Measurements from ENCODE around the gene MAP3K15. TPM values are rescaled to one million over a fixed set of nuclear protein-coding genes. Genes with fewer than 3 reads are reported as not detected.

The MAP3K15 gene
- total and polyA plus RNA-seq, 8 donors: 0.12 to 0.76 (median 0.33) TPM; not detected in 4

DNA sequence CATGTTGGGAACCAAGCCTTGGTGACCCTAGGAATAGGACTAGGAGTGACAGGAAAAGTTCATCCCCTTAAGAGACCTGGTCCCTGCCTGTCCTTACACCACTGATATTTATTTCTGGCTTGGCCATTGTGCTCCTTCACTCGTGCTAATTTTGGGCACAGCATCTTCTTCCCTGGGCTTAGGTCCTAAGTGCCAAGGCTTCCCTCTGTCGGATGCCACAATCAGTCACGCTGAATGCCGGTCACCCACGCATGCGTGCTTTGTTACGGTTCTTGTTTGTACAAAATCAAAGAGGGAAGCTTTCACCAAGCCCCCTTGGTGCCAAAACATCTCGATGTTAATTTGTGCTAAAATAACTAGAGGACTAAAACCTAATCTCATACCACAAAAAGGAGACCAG, 17.4 kb upstream of the MAP3K15 start:
- no peak overlapping the region for H3K4me3 ChIP-seq
- intact Hi-C loops (cut with DNase I; ENCODE audit: low total_unique reads): no loop called here
- peaks cover 0 to 3% (median 1%) of the 10 kb centered on the region in 4 donors for H3K36me3 ChIP-seq
- H3K27me3 ChIP-seq: no peaks in the 10 kb centered on the region
- no peak overlapping the region for H3K27ac ChIP-seq
- no peak for DNase-seq
- WGBS, 5 donors: 79 to 87% (median 81%) methylated on average over 8 of the region's 8 CpGs
- TF ChIP-seq EP300 (IDR thresholded peaks at IDR 0.05): no peak
- TF ChIP-seq CTCF (IDR thresholded peaks at IDR 0.05): no peak
- TF ChIP-seq POLR2AphosphoS5 (IDR thresholded peaks at IDR 0.05): no peak
- no peak for TF ChIP-seq POLR2A (IDR thresholded peaks at IDR 0.05)
- H3K9me3 ChIP-seq: no peaks in the 10 kb centered on the region
- no peaks in the 10 kb centered on the region for H3K4me1 ChIP-seq

DNA sequence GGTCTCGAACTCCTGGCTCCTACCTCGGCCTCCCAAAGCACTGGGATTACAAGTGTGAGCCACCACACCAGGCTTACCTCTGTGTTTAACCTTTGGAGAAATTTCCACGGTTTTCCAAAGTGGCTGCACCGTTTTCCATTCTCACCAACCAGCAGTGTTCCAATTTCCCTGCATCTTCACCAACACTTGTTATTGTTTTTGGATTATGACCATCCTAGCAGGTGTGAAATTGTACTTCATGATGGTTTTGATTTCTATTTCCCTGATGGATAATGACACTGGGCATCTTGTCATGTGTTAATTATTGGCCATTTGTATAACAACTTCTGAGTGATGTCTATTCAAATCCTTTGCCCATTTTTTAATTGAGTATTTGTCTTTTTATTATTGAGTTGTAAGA, 2.7 kb upstream of the MAP3K15 start:
- Histone ChIP-seq H3K4me1 (peaks cover 0 to 10% (median 9%) of the 10 kb centered on the region in 4 donors), H3K36me3 (no peaks in the 10 kb centered on the region), H3K27me3 (peaks cover 0 to 24% (median 10%) of the 10 kb centered on the region in 3 donors), H3K27ac (no peak overlapping the region), H3K9me3 (peaks cover 0 to 21% (median 5%) of the 10 kb centered on the region in 4 donors), H3K4me3 (no peak overlapping the region)
- no peak for DNase-seq
- TF ChIP-seq POLR2A (IDR thresholded peaks at IDR 0.05) (no peak), CTCF (IDR thresholded peaks at IDR 0.05) (no peak), EP300 (IDR thresholded peaks at IDR 0.05) (no peak)
- 61 to 89% (median 76%) methylated on average over 4 of the region's 4 CpGs for WGBS, 5 donors
- intact Hi-C loops (cut with DNase I; ENCODE audit: low total_unique reads): no loop called here

GRCh38 chrX:19515615-19516105, 352 bp upstream of the MAP3K15 start:
- DNase-seq: peak in 1 of 2 donors; percentile 3
- WGBS, 5 donors: 3 to 36% (median 7%) methylated on average over 17 to 23 of the region's 23 CpGs
- Histone ChIP-seq H3K27ac (no peak overlapping the region), H3K9me3 (peaks cover 0 to 19% (median 5%) of the 10 kb centered on the region in 4 donors), H3K4me3 (peak overlapping the region; percentile 37 to 53 (median 46)), H3K36me3 (no peaks in the 10 kb centered on the region), H3K27me3 (peaks cover 0 to 24% (median 10%) of the 10 kb centered on the region in 3 donors), H3K4me1 (peaks cover 0 to 10% (median 9%) of the 10 kb centered on the region in 4 donors)
- no peak for TF ChIP-seq POLR2AphosphoS5 (IDR thresholded peaks at IDR 0.05)
- TF ChIP-seq CTCF (IDR thresholded peaks at IDR 0.05): no peak
- TF ChIP-seq POLR2A (IDR thresholded peaks at IDR 0.05): no peak
- TF ChIP-seq EP300 (IDR thresholded peaks at IDR 0.05): no peak
- intact Hi-C loops (cut with DNase I; ENCODE audit: low total_unique reads): no loop called here

DNA sequence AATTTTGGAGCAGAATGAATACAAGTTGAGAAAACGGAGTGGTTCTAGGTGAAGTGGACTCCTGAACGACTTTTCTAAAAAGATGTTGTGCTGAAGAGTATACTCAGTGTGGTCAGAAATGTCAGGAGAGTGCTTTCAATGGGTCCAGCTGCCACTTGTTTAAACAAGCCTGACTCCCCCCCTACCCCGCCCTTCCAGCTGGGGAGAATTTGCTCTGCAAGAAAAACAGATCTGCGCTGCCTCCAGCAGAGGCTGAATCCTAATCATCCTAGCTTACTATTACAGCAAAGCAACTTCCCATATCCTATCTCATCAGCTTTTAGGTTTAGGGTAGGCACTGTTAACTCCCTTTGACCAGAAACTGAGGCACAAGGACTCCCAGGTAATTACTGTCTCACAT, 1.9 kb downstream of the MAP3K15 start:
- H3K27ac ChIP-seq: no peak overlapping the region
- WGBS, 5 donors: 10 to 43% (median 16%) methylated on average over 4 of the region's 4 CpGs
- peak in 1 of 2 donors; percentile 33 for DNase-seq
- H3K4me1 ChIP-seq: peaks cover 0 to 10% (median 9%) of the 10 kb centered on the region in 4 donors
- peaks cover 0 to 24% (median 10%) of the 10 kb centered on the region in 3 donors for H3K27me3 ChIP-seq
- TF ChIP-seq CTCF (IDR thresholded peaks at IDR 0.05): no peak
- TF ChIP-seq POLR2A (IDR thresholded peaks at IDR 0.05): no peak
- TF ChIP-seq POLR2AphosphoS5 (IDR thresholded peaks at IDR 0.05): no peak
- TF ChIP-seq EP300 (IDR thresholded peaks at IDR 0.05): no peak
- peaks cover 0 to 20% (median 5%) of the 10 kb centered on the region in 4 donors for H3K9me3 ChIP-seq
- H3K36me3 ChIP-seq: no peaks in the 10 kb centered on the region
- no peak overlapping the region for H3K4me3 ChIP-seq
- intact Hi-C loops (cut with DNase I; ENCODE audit: low total_unique reads): no loop called here
